ENCODE data around the gene SIGLEC8. TPM values are rescaled to one million over a fixed set of nuclear protein-coding genes. Genes with fewer than 3 reads are reported as not detected.
"Not testable (repeated sequence)": the region's sequence is repeated elsewhere in the genome, so short reads cannot be mapped to it uniquely, and the experiment has no call there.

The SIGLEC8 gene
- total RNA-seq, 1 donor from 2014 or later: not detected

GRCh38 chr19:51418707-51419106, 39.5 kb downstream of the SIGLEC8 start:
- H3K36me3 ChIP-seq: no peaks in the 10 kb centered on the region
- peaks cover 3% of the 10 kb centered on the region for H3K27me3 ChIP-seq
- intact Hi-C loops (cut with DNase I): no loop called here
- DNase-seq (ENCODE audit: extremely low spot score in 2 of 2): no peak
- H3K9me3 ChIP-seq: no peaks in the 10 kb centered on the region
- TF ChIP-seq CTCF (IDR thresholded peaks at IDR 0.05) (no peak), POLR2AphosphoS5 (IDR thresholded peaks at IDR 0.05; ENCODE audit: insufficient read depth in 1 of 2, low read depth in 1 of 2) (no peak), POLR2A (IDR thresholded peaks at IDR 0.05) (no peak)
- H3K4me1 ChIP-seq: no peaks in the 10 kb centered on the region
- H3K4me3 ChIP-seq: no peak overlapping the region
- H3K27ac ChIP-seq: no peak overlapping the region

- Histone ChIP-seq H3K4me3 (no peak overlapping the region), H3K9me3 (no peaks in the 10 kb centered on the region), H3K4me1 (no peaks in the 10 kb centered on the region), H3K27me3 (peaks cover 3% of the 10 kb centered on the region), H3K36me3 (no peaks in the 10 kb centered on the region), H3K27ac (no peak overlapping the region)
- TF ChIP-seq POLR2AphosphoS5 (IDR thresholded peaks at IDR 0.05; ENCODE audit: insufficient read depth in 1 of 2, low read depth in 1 of 2) (no peak), CTCF (IDR thresholded peaks at IDR 0.05) (no peak), POLR2A (IDR thresholded peaks at IDR 0.05) (no peak)
- intact Hi-C loops (cut with DNase I): no loop called here
- DNase-seq (ENCODE audit: extremely low spot score in 2 of 2): no peak
These were observed 40.5 kb downstream of the SIGLEC8 start for GRCh38 chr19:51417810-51418157.

GRCh38 chr19:51417107-51417809, 41.0 kb downstream of the SIGLEC8 start, which contains the start of gene SIGLEC10:
Gene SIGLEC10, minus strand, starts transcription at chr19:51417642. Its CDS starts 61 bp downstream, at chr19:51417581.
- DNase-seq (ENCODE audit: extremely low spot score in 2 of 2): no peak
- Histone ChIP-seq H3K27ac (no peak within 1 kb of the TSS), H3K27me3 (peaks cover 3% of the 10 kb centered on the region), H3K4me3 (no peak within 1 kb of the TSS), H3K4me1 (no peaks in the 10 kb centered on the region), H3K36me3 (no peaks in the 10 kb centered on the region), H3K9me3 (no peaks in the 10 kb centered on the region)
- intact Hi-C loops (cut with DNase I): no loop called here
- TF ChIP-seq POLR2AphosphoS5 (IDR thresholded peaks at IDR 0.05; ENCODE audit: insufficient read depth in 1 of 2, low read depth in 1 of 2) (no peak), CTCF (IDR thresholded peaks at IDR 0.05) (no peak), POLR2A (IDR thresholded peaks at IDR 0.05) (no peak)

- H3K9me3 ChIP-seq; H3K4me3 ChIP-seq; H3K4me1 ChIP-seq; H3K27me3 ChIP-seq; intact Hi-C loops (cut with DNase I); H3K27ac ChIP-seq; H3K36me3 ChIP-seq; DNase-seq (ENCODE audit: extremely low spot score in 2 of 2): not testable (repeated sequence)
These were observed 41.8 kb downstream of the SIGLEC8 start for GRCh38 chr19:51416422-51416821.

GRCh38 chr19:51415187-51415586, 43.1 kb downstream of the SIGLEC8 start:
- H3K27me3 ChIP-seq: no peaks in the 10 kb centered on the region
- intact Hi-C loops (cut with DNase I): no loop called here

More at GRCh38 chr19:51415187-51415586, 43.1 kb downstream of the SIGLEC8 start:
- Histone ChIP-seq H3K4me3 (no peak overlapping the region), H3K27ac (no peak overlapping the region), H3K4me1 (no peaks in the 10 kb centered on the region), H3K36me3 (no peaks in the 10 kb centered on the region), H3K9me3 (no peaks in the 10 kb centered on the region)
- TF ChIP-seq POLR2A (IDR thresholded peaks at IDR 0.05) (no peak), CTCF (IDR thresholded peaks at IDR 0.05) (no peak), POLR2AphosphoS5 (IDR thresholded peaks at IDR 0.05; ENCODE audit: insufficient read depth in 1 of 2, low read depth in 1 of 2) (no peak)
- DNase-seq (ENCODE audit: extremely low spot score in 2 of 2): no peak
